Measurements from ENCODE around the gene PPP2R3B.

DNA sequence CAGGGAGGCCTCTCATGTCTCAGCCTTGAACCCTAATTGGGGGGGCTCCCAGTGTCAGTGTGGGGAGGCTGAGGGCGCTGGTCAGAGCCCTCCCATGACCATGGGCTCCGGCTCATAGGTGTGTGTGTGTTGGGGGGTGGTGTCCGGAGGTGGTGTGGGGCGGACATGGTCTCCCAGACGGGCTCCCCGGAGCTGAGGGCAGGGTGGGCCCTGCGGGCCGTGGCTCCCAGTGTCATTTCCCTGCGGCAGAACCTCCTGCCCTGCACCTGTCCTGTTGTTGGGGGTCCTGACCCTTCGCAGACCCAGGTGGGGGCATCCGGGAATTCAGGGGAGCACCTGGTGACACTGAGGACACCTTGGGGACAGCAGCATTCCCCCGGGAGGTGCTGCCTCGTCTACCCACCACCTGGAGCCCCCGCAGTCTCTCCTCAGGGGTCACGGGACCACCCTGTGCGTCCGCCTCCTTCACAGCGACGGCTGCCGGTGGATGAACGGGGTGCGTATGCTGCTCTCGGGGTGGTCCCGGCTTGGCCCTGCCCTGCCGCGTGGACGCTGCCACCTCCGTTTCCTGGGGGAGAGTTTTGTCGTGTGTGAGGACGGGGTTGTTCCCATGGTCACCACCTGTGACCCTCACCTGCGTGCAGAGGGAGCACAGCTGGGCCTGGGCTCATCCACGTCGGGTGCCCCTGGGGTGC, 53.6 kb downstream of the PPP2R3B start:
- TF ChIP-seq, protein P1, sequence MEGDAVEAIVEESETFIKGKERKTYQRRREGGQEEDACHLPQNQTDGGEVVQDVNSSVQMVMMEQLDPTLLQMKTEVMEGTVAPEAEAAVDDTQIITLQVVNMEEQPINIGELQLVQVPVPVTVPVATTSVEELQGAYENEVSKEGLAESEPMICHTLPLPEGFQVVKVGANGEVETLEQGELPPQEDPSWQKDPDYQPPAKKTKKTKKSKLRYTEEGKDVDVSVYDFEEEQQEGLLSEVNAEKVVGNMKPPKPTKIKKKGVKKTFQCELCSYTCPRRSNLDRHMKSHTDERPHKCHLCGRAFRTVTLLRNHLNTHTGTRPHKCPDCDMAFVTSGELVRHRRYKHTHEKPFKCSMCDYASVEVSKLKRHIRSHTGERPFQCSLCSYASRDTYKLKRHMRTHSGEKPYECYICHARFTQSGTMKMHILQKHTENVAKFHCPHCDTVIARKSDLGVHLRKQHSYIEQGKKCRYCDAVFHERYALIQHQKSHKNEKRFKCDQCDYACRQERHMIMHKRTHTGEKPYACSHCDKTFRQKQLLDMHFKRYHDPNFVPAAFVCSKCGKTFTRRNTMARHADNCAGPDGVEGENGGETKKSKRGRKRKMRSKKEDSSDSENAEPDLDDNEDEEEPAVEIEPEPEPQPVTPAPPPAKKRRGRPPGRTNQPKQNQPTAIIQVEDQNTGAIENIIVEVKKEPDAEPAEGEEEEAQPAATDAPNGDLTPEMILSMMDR (IDR thresholded peaks at IDR 0.05) = no peak
- no peak for TF ChIP-seq ZFX (IDR thresholded peaks at IDR 0.05; ENCODE audit: borderline replicate concordance)

Data from 22Rv1 (cell line).